Vagina (tissue), 2 donors: ENCODE data around the gene TGFBR3L.

Experiments
- POLR2A ChIP-seq, 2 donors: fragments of 450-650 bp; IDR thresholded peaks; one replicate each; pipeline ENCODE4 v1.6.1; 2017; ENCODE audit warnings: antibody characterized with exemption in 2 of 2, mild to moderate bottlenecking in 2 of 2, moderate library complexity in 2 of 2
- POLR2AphosphoS5 ChIP-seq, 2 donors: sonication (generic); formaldehyde crosslinking; IDR thresholded peaks; one replicate each; pipeline ENCODE4 v1.9.0; 2017; ENCODE audit warnings: antibody characterized with exemption in 2 of 2, mild to moderate bottlenecking in 2 of 2, low read depth in 1 of 2; ENCODE audit not compliant: insufficient read depth in 1 of 2
- TF ChIP-seq, protein P1 (sequence below), 3 experiments: fragments of 450-650 bp in 2 of 3; fragments of 200-600 bp in 1 of 3; sonication (generic) in 1 of 3; IDR thresholded peaks; one replicate each; pipeline ENCODE4 v1.5.1; 2017 to 2019; ENCODE audit warnings: antibody characterized with exemption in 3 of 3, mild to moderate bottlenecking in 2 of 3, moderate library complexity in 2 of 3

DNA sequence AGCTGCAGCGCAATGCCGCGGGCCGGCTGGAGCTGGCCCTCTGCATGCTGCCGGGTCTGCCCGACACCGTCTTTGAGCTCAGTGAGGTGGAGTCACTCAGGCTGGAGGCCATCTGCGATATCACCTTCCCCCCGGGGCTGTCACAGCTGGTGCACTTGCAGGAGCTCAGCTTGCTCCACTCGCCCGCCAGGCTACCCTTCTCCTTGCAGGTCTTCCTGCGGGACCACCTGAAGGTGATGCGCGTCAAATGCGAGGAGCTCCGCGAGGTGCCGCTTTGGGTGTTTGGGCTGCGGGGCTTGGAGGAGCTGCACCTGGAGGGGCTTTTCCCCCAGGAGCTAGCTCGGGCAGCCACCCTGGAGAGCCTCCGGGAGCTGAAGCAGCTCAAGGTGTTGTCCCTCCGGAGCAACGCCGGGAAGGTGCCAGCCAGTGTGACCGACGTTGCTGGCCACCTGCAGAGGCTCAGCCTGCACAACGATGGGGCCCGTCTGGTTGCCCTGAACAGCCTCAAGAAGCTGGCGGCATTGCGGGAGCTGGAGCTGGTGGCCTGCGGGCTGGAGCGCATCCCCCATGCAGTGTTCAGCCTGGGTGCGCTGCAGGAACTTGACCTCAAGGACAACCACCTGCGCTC is 14.8 kb upstream of the TGFBR3L start:
- TF ChIP-seq POLR2A (IDR thresholded peaks at IDR 0.05), result no peak
- TF ChIP-seq POLR2AphosphoS5 (IDR thresholded peaks at IDR 0.05; ENCODE audit: insufficient read depth in 1 of 2, low read depth in 1 of 2), result no peak
- TF ChIP-seq, protein P1, sequence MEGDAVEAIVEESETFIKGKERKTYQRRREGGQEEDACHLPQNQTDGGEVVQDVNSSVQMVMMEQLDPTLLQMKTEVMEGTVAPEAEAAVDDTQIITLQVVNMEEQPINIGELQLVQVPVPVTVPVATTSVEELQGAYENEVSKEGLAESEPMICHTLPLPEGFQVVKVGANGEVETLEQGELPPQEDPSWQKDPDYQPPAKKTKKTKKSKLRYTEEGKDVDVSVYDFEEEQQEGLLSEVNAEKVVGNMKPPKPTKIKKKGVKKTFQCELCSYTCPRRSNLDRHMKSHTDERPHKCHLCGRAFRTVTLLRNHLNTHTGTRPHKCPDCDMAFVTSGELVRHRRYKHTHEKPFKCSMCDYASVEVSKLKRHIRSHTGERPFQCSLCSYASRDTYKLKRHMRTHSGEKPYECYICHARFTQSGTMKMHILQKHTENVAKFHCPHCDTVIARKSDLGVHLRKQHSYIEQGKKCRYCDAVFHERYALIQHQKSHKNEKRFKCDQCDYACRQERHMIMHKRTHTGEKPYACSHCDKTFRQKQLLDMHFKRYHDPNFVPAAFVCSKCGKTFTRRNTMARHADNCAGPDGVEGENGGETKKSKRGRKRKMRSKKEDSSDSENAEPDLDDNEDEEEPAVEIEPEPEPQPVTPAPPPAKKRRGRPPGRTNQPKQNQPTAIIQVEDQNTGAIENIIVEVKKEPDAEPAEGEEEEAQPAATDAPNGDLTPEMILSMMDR (IDR thresholded peaks at IDR 0.05), result no peak
